ENCODE measurements around the gene NFKBIE. TPM values are rescaled to one million over a fixed set of nuclear protein-coding genes. Genes with fewer than 3 reads are reported as not detected.
A peak's percentile ranks its signal among the peaks of the same experiment; 100 is the strongest.

The NFKBIE gene
- total and polyA plus RNA-seq, 2 of the 13 experiments (the other 11 are each of a cell fraction or from before 2014, with no cell fraction given) = 6.7 to 14.5 TPM

- no peak for TF ChIP-seq ZNF615 (CRISPR knock-in tag; IDR thresholded peaks at IDR 0.05; ENCODE audit: borderline replicate concordance)
- no peak for TF ChIP-seq ZNF317 (CRISPR knock-in tag; IDR thresholded peaks at IDR 0.05)
- TF ChIP-seq SYNCRIP (IDR thresholded peaks at IDR 0.05; ENCODE audit: insufficient read depth, low read depth, low read length) = no peak
- TF ChIP-seq HOXA7 (CRISPR knock-in tag; IDR thresholded peaks at IDR 0.05) = no peak
- TF ChIP-seq RELA (CRISPR knock-in tag; IDR thresholded peaks at IDR 0.05) = no peak
- peak; percentile 80 for TF ChIP-seq TBX2 (CRISPR knock-in tag; IDR thresholded peaks at IDR 0.05; ENCODE audit: borderline replicate concordance)
- TF ChIP-seq, protein P1, sequence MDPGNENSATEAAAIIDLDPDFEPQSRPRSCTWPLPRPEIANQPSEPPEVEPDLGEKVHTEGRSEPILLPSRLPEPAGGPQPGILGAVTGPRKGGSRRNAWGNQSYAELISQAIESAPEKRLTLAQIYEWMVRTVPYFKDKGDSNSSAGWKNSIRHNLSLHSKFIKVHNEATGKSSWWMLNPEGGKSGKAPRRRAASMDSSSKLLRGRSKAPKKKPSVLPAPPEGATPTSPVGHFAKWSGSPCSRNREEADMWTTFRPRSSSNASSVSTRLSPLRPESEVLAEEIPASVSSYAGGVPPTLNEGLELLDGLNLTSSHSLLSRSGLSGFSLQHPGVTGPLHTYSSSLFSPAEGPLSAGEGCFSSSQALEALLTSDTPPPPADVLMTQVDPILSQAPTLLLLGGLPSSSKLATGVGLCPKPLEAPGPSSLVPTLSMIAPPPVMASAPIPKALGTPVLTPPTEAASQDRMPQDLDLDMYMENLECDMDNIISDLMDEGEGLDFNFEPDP (CRISPR knock-in tag; conservative IDR thresholded peaks at IDR 0.05) = no peak
- TF ChIP-seq ZNF460 (CRISPR knock-in tag; IDR thresholded peaks at IDR 0.05; ENCODE audit: borderline replicate concordance) = no peak
- TF ChIP-seq HOMEZ (CRISPR knock-in tag; IDR thresholded peaks at IDR 0.05; ENCODE audit: low read depth) = peak; percentile 23; the same call in 1 of the 2 replicates
- no peak for TF ChIP-seq TRIM24 (CRISPR knock-in tag; IDR thresholded peaks at IDR 0.05)
- no peak for TF ChIP-seq ZNF704 (CRISPR knock-in tag; IDR thresholded peaks at IDR 0.05; ENCODE audit: borderline replicate concordance)
- peak; percentile 32; the same call in 1 of the 2 replicates for TF ChIP-seq REPIN1 (CRISPR knock-in tag; IDR thresholded peaks at IDR 0.05; ENCODE audit: borderline replicate concordance, low read depth)
- TF ChIP-seq, protein P2, sequence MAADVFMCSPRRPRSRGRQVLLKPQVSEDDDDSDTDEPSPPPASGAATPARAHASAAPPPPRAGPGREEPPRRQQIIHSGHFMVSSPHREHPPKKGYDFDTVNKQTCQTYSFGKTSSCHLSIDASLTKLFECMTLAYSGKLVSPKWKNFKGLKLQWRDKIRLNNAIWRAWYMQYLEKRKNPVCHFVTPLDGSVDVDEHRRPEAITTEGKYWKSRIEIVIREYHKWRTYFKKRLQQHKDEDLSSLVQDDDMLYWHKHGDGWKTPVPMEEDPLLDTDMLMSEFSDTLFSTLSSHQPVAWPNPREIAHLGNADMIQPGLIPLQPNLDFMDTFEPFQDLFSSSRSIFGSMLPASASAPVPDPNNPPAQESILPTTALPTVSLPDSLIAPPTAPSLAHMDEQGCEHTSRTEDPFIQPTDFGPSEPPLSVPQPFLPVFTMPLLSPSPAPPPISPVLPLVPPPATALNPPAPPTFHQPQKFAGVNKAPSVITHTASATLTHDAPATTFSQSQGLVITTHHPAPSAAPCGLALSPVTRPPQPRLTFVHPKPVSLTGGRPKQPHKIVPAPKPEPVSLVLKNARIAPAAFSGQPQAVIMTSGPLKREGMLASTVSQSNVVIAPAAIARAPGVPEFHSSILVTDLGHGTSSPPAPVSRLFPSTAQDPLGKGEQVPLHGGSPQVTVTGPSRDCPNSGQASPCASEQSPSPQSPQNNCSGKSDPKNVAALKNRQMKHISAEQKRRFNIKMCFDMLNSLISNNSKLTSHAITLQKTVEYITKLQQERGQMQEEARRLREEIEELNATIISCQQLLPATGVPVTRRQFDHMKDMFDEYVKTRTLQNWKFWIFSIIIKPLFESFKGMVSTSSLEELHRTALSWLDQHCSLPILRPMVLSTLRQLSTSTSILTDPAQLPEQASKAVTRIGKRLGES (CRISPR knock-in tag; IDR thresholded peaks at IDR 0.05; ENCODE audit: borderline replicate concordance) = no peak; the same call in 1 of the 2 replicates
- TF ChIP-seq RFXANK (CRISPR knock-in tag; IDR thresholded peaks at IDR 0.05) = 0 out of 2 replicates have a peak, but pooled peaks have one; percentile 68
- TF ChIP-seq GMEB1 (CRISPR knock-in tag; IDR thresholded peaks at IDR 0.05; ENCODE audit: borderline replicate concordance) = no peak
- TF ChIP-seq, protein P3, sequence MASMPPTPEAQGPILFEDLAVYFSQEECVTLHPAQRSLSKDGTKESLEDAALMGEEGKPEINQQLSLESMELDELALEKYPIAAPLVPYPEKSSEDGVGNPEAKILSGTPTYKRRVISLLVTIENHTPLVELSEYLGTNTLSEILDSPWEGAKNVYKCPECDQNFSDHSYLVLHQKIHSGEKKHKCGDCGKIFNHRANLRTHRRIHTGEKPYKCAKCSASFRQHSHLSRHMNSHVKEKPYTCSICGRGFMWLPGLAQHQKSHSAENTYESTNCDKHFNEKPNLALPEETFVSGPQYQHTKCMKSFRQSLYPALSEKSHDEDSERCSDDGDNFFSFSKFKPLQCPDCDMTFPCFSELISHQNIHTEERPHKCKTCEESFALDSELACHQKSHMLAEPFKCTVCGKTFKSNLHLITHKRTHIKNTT (CRISPR knock-in tag; IDR thresholded peaks at IDR 0.05) = no peak
Observed at GRCh38 chr6:44237813-44238433, 27.4 kb downstream of the NFKBIE start (continued).

Data from HepG2 (cell line).